Lung (tissue), 16 donors: Measurements from ENCODE around the gene ARL1. TPM values are rescaled to one million over a fixed set of nuclear protein-coding genes. Genes with fewer than 3 reads are reported as not detected.

Experiments
- ATAC-seq: fragments of 200-7000 bp; cut with Tn5 transposase; one replicate; pipeline ENCODE4 v1.9.1; 2020; ENCODE audit warnings: moderate number of reproducible peaks; ENCODE audit not compliant: insufficient read depth, low FRiP score
- DNase-seq, 3 donors: peaks; one replicate each; pipeline ENCODE4 v3.0.0-alpha.2; 2013 to 2017
- H3K27ac ChIP-seq, 2 donors: one replicate each; pipeline ENCODE4 v1.5.1; 2013; ENCODE audit warnings: mild to moderate bottlenecking in 2 of 2, moderate library complexity in 2 of 2, control low read depth in 1 of 2, inconsistent platforms in 1 of 2, low read depth in 1 of 2, low read length in 1 of 2
- H3K27me3 ChIP-seq, 3 donors: one replicate each; pipeline ENCODE4 v1.5.1; 2013; ENCODE audit warnings: low read length in 2 of 3; ENCODE audit not compliant: control insufficient read depth in 3 of 3, insufficient read depth in 3 of 3
- H3K36me3 ChIP-seq, 4 donors: one replicate each; pipeline ENCODE4 v1.5.1; 2013; ENCODE audit warnings: low read length in 4 of 4, mild to moderate bottlenecking in 1 of 4, moderate library complexity in 1 of 4; ENCODE audit not compliant: control insufficient read depth in 4 of 4, insufficient read depth in 4 of 4
- H3K4me1 ChIP-seq, 5 donors: one replicate each; pipeline ENCODE4 v1.5.1; 2013; ENCODE audit warnings: low read length in 5 of 5, mild to moderate bottlenecking in 2 of 5, moderate library complexity in 1 of 5; ENCODE audit not compliant: control insufficient read depth in 5 of 5, insufficient read depth in 5 of 5
- H3K4me3 ChIP-seq: one replicate; pipeline ENCODE4 v1.5.1; 2013; ENCODE audit warnings: mild to moderate bottlenecking, control low read depth, moderate library complexity
- H3K9ac ChIP-seq, 2 donors: one replicate each; pipeline ENCODE4 v1.5.1; 2013; ENCODE audit warnings: low read length in 2 of 2, control low read depth in 1 of 2; ENCODE audit not compliant: insufficient read depth in 1 of 2
- H3K9me3 ChIP-seq, 4 donors: one replicate each; pipeline ENCODE4 v1.5.1; 2013; ENCODE audit warnings: low read length in 3 of 4, mild to moderate bottlenecking in 1 of 4, moderate library complexity in 1 of 4; ENCODE audit not compliant: control insufficient read depth in 4 of 4, insufficient read depth in 3 of 4
- WGBS, 2 donors: extraction: QIAGEN DNeasy Blood & Tissue Kit; methylation state at CpG; one replicate each; pipeline ENCODE4 v1.1.7; 2013; 5-methylcytosine and 5-hydroxymethylcytosine counted together
- long read RNA-seq, 5 donors: transcript quantifications; one replicate each; lab custom pipeline, GENCODE V29; 2026
- polyA plus RNA-seq, 2 donors: library from polyadenylated mRNA; stranded (reverse); fragments of 200-250 nt; gene quantifications; one replicate each; pipeline ENCODE4 v1.2.1, GENCODE V29; 2013
- total RNA-seq, 2 donors: library from RNA; depleted of rRNA in 1 of 2; stranded (reverse); fragments of >200 nt in 1 of 2; gene quantifications; one replicate each; pipeline ENCODE4 v1.2.1, GENCODE V29; 2014 to 2021
- TF ChIP-seq, protein P1 (sequence below): IDR thresholded peaks from 2 replicates; pipeline ENCODE4 v1.5.1; 2012; ENCODE audit warnings: mild to moderate bottlenecking; ENCODE audit errors: control extremely low read depth, extremely low read depth
- donor health status: control.
- donor health status: control.
- donor health status: Bipolar disorder and iron deficiency.
- donor health status: healthy.
- donor health status: DM: yes; HTN: yes; CAD: no.

Gene ARL1
- 10 to 100 TPM; 85.5 to 87.4 TPM for total RNA-seq
- polyA plus RNA-seq = 10 to 100 TPM; 28.7 to 44.0 TPM
- long read RNA-seq, donor 1, transcript ARL1-201 (6 exons, 3,241 nt) = major isoform, 53 of 53 reads
- long read RNA-seq, donor 1, partial matches to known transcripts = 0 of 53 reads
- long read RNA-seq, donor 1, other reads (novel, unspliced or antisense) = 0 of 53 reads
- long read RNA-seq, donor 2, transcript ARL1-201 (6 exons, 3,241 nt) = major isoform, 11 of 11 reads
- long read RNA-seq, donor 2, partial matches to known transcripts = 0 of 11 reads
- long read RNA-seq, donor 2, other reads (novel, unspliced or antisense) = 0 of 11 reads
- long read RNA-seq, donor 3, transcript ARL1-201 (6 exons, 3,241 nt) = major isoform, 32 of 36 reads
- long read RNA-seq, donor 3, partial matches to known transcripts = 0 of 36 reads
- long read RNA-seq, donor 3, other reads (novel, unspliced or antisense) = 0 of 36 reads
- long read RNA-seq, donor 4, transcript ARL1-201 (6 exons, 3,241 nt) = major isoform, 17 of 17 reads
- long read RNA-seq, donor 4, partial matches to known transcripts = 0 of 17 reads
- long read RNA-seq, donor 4, other reads (novel, unspliced or antisense) = 0 of 17 reads
- long read RNA-seq, donor 5, transcript ARL1-201 (6 exons, 3,241 nt) = major isoform, 58 of 68 reads
- long read RNA-seq, donor 5, partial matches to known transcripts = 0 of 68 reads
- long read RNA-seq, donor 5, other reads (novel, unspliced or antisense) = 7 of 68 reads

DNA sequence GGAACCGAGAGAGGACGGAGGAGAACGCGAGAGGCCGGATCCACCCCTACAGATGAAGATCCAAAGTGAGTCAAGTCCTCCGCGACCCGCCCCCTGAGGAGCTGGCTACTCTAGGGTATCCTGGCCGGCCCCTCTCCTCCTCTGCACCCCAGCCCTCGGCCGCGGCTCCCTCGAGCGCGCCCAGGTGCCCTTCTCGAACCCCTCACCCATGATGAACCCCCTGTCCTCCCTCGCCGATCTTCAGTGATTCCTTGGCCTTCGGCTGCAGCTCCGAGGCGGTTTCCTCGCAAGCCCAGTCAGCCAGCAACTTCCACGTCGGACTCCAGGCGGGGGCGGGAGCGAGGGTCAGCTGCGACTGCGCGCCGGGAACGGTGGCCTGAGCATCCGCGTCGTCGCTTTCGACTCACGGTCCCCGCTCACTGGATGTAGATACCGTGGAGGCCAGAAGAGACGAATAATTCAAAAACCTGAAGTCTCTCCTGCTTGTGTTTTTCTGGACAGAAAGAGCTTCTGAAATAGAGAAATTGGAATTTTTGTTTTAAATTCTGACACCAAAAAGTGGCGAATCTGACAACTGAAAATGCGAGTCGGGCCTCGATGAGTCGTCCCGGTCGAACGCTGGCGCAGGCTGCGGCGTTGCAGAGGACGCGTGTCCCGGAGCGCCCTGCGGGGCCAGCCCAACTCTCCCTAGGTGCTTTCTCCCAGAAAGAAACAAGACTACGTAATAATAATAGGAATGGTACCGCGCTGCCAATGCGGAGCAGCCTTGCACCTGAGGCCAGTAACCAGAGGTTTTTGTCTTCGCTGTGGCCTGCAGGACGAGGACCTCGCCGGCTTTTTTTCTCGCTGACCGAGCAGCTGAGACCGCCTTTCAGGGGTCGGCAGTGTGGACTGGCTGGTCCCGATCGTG lies at the start of gene ARL1:
ARL1 (minus strand) TSS at position 337 of the 910 bp plus-strand sequence; CDS start at position 210, 127 bp downstream.
- 0% methylated on average over 71 of the region's 71 CpGs for WGBS, 2 donors
- TF ChIP-seq, protein P1, sequence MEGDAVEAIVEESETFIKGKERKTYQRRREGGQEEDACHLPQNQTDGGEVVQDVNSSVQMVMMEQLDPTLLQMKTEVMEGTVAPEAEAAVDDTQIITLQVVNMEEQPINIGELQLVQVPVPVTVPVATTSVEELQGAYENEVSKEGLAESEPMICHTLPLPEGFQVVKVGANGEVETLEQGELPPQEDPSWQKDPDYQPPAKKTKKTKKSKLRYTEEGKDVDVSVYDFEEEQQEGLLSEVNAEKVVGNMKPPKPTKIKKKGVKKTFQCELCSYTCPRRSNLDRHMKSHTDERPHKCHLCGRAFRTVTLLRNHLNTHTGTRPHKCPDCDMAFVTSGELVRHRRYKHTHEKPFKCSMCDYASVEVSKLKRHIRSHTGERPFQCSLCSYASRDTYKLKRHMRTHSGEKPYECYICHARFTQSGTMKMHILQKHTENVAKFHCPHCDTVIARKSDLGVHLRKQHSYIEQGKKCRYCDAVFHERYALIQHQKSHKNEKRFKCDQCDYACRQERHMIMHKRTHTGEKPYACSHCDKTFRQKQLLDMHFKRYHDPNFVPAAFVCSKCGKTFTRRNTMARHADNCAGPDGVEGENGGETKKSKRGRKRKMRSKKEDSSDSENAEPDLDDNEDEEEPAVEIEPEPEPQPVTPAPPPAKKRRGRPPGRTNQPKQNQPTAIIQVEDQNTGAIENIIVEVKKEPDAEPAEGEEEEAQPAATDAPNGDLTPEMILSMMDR = no peak

DNA sequence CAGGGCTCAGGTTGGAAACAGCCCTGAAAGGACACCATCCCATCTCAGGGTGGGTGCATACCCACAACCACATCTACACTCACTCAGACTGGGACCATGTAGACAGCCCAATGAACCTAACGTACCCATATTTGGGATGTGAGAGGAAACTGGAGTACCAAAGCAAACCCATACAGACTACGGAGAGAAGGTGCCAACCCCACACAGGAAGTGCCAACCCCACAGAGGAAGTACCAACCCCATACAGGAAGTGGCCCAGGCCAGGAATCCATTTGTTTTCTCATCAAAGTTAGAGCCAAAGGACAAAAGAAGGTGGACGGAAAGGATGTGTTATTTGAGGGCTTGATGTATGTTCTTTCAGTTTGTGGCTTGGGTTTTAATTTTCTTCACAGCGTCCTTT lies 48.1 kb upstream of the ARL1 start:
- ATAC-seq = no peak
- peaks cover 0 to 6% (median 0%) of the 10 kb centered on the region in 4 donors for H3K9me3 ChIP-seq
- peaks cover 0 to 1% (median 0%) of the 10 kb centered on the region in 5 donors for H3K4me1 ChIP-seq
- no peak for DNase-seq
- no peaks in the 10 kb centered on the region for H3K27me3 ChIP-seq
- H3K36me3 ChIP-seq = no peaks in the 10 kb centered on the region
- no peak overlapping the region for H3K27ac ChIP-seq
- H3K4me3 ChIP-seq = no peak overlapping the region
- TF ChIP-seq, protein P1 = no peak
- no peak overlapping the region for H3K9ac ChIP-seq
- 36 to 47% methylated on average over 4 of the region's 4 CpGs for WGBS, 2 donors

More for the DNA sequence above, at the start of gene ARL1:
- DNase-seq (peak; percentile 89 to 95 (median 93)), ATAC-seq (peak; percentile 95)
- Histone ChIP-seq H3K27ac (peak within 1 kb of the TSS; percentile 89 to 92), H3K4me3 (peak within 1 kb of the TSS; percentile 83), H3K9me3 (no peaks in the 10 kb centered on the region), H3K4me1 (peaks cover 1 to 10% (median 6%) of the 10 kb centered on the region in 5 donors), H3K36me3 (no peaks in the 10 kb centered on the region), H3K9ac (peak within 1 kb of the TSS; percentile 81 to 94), H3K27me3 (no peaks in the 10 kb centered on the region)

DNA sequence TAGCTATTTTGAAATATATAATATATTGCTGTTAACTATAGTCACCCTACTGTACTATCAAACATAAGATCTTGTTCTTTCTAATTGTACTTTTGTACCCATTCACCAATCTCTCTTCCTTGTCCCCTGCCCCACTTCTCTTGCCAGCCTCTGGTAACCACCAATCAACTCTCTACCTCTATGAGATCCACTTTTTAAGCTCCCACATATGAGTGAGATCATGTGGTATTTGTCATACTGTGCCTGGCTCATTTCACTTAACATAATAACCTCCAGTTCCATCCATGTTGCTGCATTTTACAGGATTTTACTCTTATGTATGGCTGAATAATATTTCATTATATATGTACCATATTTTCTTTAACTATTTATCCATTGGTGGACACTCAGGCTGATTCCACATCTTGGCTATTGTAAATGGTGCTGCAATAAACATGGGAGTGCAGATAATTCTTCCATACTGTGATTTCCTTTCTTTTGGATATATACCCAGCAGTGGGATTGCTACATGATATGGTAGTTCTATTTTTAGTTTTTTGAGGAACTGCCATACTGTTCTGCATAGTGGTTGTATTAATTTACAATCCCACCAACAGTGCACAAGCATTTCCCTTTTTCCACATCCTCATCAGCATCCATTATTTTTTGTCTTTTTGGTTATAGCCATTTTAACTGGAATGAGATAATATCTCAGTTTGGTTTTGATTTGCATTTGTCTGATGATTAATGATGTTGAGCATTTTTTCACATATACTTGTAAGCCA lies 34.1 kb upstream of the ARL1 start:
- H3K9me3 ChIP-seq = no peaks in the 10 kb centered on the region
- no peak overlapping the region for H3K4me3 ChIP-seq
- H3K9ac ChIP-seq = no peak overlapping the region
- DNase-seq (no peak), ATAC-seq (no peak)
- TF ChIP-seq, protein P1 = no peak
- no peak overlapping the region for H3K27ac ChIP-seq
- no peaks in the 10 kb centered on the region for H3K27me3 ChIP-seq
- H3K36me3 ChIP-seq = no peaks in the 10 kb centered on the region
- no peaks in the 10 kb centered on the region for H3K4me1 ChIP-seq
